ENCODE data around the gene CMPK1. TPM values are rescaled to one million over a fixed set of nuclear protein-coding genes. Genes with fewer than 3 reads are reported as not detected.
A peak's percentile ranks its signal among the peaks of the same experiment; 100 is the strongest.

Gene CMPK1
- total RNA-seq, 1 experiment from 2014 or later = 36.3 TPM

DNA sequence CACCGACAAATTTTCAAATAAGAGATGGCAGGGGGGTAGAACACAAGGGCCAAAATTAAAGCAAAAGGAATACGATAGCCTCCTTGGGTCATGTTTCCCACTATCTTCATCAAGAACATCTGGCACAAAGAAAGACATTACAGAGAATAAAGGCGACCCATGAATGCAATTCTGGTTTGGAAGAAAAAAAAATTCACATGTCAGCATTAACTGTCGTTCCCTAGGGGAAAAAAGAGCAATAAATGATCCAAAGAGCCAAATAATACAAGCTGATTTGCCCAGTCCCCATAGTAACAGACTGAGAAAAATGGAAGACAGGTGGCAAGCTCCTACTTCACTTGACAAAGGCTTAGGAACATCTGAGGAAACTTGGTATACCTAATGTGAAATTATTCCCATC is 24.2 kb upstream of the CMPK1 start:
- no peak for TF ChIP-seq CDX4 (CRISPR knock-in tag; IDR thresholded peaks at IDR 0.05; ENCODE audit: borderline replicate concordance)
- TF ChIP-seq ZBTB21 (CRISPR knock-in tag; IDR thresholded peaks at IDR 0.05; ENCODE audit: borderline replicate concordance) = no peak
- TF ChIP-seq FOXJ3 (CRISPR knock-in tag; IDR thresholded peaks at IDR 0.05; ENCODE audit: borderline replicate concordance) = no peak
- TF ChIP-seq, protein P1, sequence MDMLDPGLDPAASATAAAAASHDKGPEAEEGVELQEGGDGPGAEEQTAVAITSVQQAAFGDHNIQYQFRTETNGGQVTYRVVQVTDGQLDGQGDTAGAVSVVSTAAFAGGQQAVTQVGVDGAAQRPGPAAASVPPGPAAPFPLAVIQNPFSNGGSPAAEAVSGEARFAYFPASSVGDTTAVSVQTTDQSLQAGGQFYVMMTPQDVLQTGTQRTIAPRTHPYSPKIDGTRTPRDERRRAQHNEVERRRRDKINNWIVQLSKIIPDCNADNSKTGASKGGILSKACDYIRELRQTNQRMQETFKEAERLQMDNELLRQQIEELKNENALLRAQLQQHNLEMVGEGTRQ (CRISPR knock-in tag; IDR thresholded peaks at IDR 0.05) = no peak
- TF ChIP-seq JAZF1 (CRISPR knock-in tag; IDR thresholded peaks at IDR 0.05) = no peak
- TF ChIP-seq JUN (CRISPR knock-in tag; IDR thresholded peaks at IDR 0.05) = no peak
- no peak for TF ChIP-seq ETV6 (CRISPR knock-in tag; IDR thresholded peaks at IDR 0.05)
- no peak for TF ChIP-seq GRHL2 (CRISPR knock-in tag; IDR thresholded peaks at IDR 0.05; ENCODE audit: insufficient replicate concordance, severe bottlenecking)
- TF ChIP-seq CREB1 (CRISPR knock-in tag; IDR thresholded peaks at IDR 0.05) = no peak
- no peak for TF ChIP-seq FOXP1 (CRISPR knock-in tag; IDR thresholded peaks at IDR 0.05; ENCODE audit: borderline replicate concordance)
- TF ChIP-seq, protein P2, sequence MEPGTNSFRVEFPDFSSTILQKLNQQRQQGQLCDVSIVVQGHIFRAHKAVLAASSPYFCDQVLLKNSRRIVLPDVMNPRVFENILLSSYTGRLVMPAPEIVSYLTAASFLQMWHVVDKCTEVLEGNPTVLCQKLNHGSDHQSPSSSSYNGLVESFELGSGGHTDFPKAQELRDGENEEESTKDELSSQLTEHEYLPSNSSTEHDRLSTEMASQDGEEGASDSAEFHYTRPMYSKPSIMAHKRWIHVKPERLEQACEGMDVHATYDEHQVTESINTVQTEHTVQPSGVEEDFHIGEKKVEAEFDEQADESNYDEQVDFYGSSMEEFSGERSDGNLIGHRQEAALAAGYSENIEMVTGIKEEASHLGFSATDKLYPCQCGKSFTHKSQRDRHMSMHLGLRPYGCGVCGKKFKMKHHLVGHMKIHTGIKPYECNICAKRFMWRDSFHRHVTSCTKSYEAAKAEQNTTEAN (CRISPR knock-in tag; IDR thresholded peaks at IDR 0.05) = no peak
- no peak for TF ChIP-seq OVOL2 (CRISPR knock-in tag; IDR thresholded peaks at IDR 0.05; ENCODE audit: borderline replicate concordance)
- no peak for TF ChIP-seq ZNF671 (CRISPR knock-in tag; IDR thresholded peaks at IDR 0.05)
- no peak for TF ChIP-seq CREM (CRISPR knock-in tag; IDR thresholded peaks at IDR 0.05)
- no peak for TF ChIP-seq ATF1 (CRISPR knock-in tag; IDR thresholded peaks at IDR 0.05)
- TF ChIP-seq ERG (CRISPR knock-in tag; IDR thresholded peaks at IDR 0.05) = no peak
- no peak for TF ChIP-seq FOXK1 (CRISPR knock-in tag; IDR thresholded peaks at IDR 0.05)
- TF ChIP-seq TEAD1 (CRISPR knock-in tag; IDR thresholded peaks at IDR 0.05) = no peak
- ChIA-PET POLR2A (no interaction called here), CTCF (interaction anchor here (0.9 kb wide), 1 partner anchor 116 kb away, joined by 3 read pairs; no protein-coding TSS in a partner anchor)
- Mint-ChIP-seq H3K9me3 (no peaks in the 10 kb centered on the region), H3K27me3 (ENCODE audit: low read depth) (peaks cover 3% of the 10 kb centered on the region; the same call in 1 of the 2 replicates), H3K36me3 (peaks cover 30% of the 10 kb centered on the region), H3K4me1 (peaks cover 45% of the 10 kb centered on the region), H3K4me3 (no peak overlapping the region), H3K27ac (peak overlapping the region; percentile 10; the same call in 1 of the 2 replicates)
- no peak for DNase-seq (ENCODE audit: low spot score)
- ATAC-seq = no peak

DNA sequence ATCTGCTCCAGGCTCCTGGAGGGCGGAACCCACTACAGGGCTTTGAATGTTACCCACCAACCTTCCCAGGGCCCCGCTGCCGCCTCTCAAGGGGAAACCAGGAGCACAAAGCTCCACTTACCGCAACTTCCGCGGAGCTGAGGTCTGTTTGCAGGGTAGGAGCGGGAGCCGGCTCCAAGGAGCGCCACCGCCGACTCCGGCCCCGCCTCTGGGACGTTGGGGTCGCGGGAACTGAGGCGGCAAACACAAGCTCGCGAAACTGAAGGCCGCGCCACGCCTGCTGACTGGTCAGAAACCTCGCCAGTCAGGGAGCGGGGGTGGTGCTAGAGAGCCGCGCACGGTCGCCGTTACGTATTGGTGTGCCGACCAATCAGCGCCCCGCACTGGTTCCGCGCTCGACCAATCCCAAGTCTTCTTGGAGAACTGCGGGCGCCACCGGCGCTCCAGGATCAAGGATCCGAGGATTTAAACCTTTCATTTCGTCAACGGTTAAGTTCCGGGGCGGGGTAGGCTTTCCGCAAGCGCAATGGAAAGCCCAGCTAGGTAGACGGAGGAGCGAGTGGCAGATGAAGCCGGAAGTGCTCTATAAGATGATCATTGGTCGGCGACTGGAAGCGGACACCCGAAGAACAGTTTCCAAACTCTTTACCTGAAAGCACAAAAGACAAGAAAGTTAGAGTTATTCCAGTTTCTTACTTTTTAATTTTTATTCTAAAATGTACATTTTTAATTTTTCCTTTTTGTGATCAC is 19.5 kb upstream of the CMPK1 start, which contains the start of gene STIL:
STIL (minus strand) TSS at position 233 of the 750 bp plus-strand sequence. CDS start 3,828 bp downstream, outside the sequence.
- Mint-ChIP-seq H3K27ac (peak within 1 kb of the TSS; percentile 99), H3K36me3 (peaks cover 21% of the 10 kb centered on the region), H3K9me3 (no peaks in the 10 kb centered on the region), H3K4me3 (peak within 1 kb of the TSS; percentile 99), H3K27me3 (ENCODE audit: low read depth) (peaks cover 3% of the 10 kb centered on the region; the same call in 1 of the 2 replicates), H3K4me1 (peaks cover 18% of the 10 kb centered on the region)
- ChIA-PET CTCF (interaction anchor here (0.7 to 1.8 kb wide), 11 partner anchors 9 to 135 kb away, joined by 3 to 15 read pairs (median 5); partner anchors contain the start of genes CMPK1 and FOXD2), POLR2A (interaction anchor here (0.5 to 1.8 kb wide), 12 partner anchors 9 to 640 kb away, joined by 3 to 21 read pairs (median 4); partner anchors contain the start of gene CMPK1)
- DNase-seq (ENCODE audit: low spot score) = peak; percentile 99
- ATAC-seq = peak; percentile 97
- TF ChIP-seq ZSCAN18 (CRISPR knock-in tag; IDR thresholded peaks at IDR 0.05) (no peak), GTF2I (CRISPR knock-in tag; conservative IDR thresholded peaks at IDR 0.05) (no peak), CREM (CRISPR knock-in tag; IDR thresholded peaks at IDR 0.05) (no peak), PRRX2 (CRISPR knock-in tag; IDR thresholded peaks at IDR 0.05) (no peak), TCF7 (CRISPR knock-in tag; IDR thresholded peaks at IDR 0.05; ENCODE audit: low read depth) (no peak), ATF1 (CRISPR knock-in tag; IDR thresholded peaks at IDR 0.05) (no peak)
- TF ChIP-seq, protein P3, sequence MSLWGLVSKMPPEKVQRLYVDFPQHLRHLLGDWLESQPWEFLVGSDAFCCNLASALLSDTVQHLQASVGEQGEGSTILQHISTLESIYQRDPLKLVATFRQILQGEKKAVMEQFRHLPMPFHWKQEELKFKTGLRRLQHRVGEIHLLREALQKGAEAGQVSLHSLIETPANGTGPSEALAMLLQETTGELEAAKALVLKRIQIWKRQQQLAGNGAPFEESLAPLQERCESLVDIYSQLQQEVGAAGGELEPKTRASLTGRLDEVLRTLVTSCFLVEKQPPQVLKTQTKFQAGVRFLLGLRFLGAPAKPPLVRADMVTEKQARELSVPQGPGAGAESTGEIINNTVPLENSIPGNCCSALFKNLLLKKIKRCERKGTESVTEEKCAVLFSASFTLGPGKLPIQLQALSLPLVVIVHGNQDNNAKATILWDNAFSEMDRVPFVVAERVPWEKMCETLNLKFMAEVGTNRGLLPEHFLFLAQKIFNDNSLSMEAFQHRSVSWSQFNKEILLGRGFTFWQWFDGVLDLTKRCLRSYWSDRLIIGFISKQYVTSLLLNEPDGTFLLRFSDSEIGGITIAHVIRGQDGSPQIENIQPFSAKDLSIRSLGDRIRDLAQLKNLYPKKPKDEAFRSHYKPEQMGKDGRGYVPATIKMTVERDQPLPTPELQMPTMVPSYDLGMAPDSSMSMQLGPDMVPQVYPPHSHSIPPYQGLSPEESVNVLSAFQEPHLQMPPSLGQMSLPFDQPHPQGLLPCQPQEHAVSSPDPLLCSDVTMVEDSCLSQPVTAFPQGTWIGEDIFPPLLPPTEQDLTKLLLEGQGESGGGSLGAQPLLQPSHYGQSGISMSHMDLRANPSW (CRISPR knock-in tag; conservative IDR thresholded peaks at IDR 0.05; ENCODE audit: low read depth) = no peak
- TF ChIP-seq, protein P2 (CRISPR knock-in tag; IDR thresholded peaks at IDR 0.05) = no peak

All from WTC11 (cell line).